GM18520 (cell line): Measurements from ENCODE around the gene SEC24A.
"Not testable (repeated sequence)": the region's sequence is repeated elsewhere in the genome, so short reads cannot be mapped to it uniquely, and the experiment has no call there.

Experiments used
- ATAC-seq: cut with Tn5 transposase; IDR thresholded peaks from one replicate; pipeline ENCODE4 v1.9.1; 2021; ENCODE audit not compliant: unreplicated experiment

Gene SEC24A

DNA sequence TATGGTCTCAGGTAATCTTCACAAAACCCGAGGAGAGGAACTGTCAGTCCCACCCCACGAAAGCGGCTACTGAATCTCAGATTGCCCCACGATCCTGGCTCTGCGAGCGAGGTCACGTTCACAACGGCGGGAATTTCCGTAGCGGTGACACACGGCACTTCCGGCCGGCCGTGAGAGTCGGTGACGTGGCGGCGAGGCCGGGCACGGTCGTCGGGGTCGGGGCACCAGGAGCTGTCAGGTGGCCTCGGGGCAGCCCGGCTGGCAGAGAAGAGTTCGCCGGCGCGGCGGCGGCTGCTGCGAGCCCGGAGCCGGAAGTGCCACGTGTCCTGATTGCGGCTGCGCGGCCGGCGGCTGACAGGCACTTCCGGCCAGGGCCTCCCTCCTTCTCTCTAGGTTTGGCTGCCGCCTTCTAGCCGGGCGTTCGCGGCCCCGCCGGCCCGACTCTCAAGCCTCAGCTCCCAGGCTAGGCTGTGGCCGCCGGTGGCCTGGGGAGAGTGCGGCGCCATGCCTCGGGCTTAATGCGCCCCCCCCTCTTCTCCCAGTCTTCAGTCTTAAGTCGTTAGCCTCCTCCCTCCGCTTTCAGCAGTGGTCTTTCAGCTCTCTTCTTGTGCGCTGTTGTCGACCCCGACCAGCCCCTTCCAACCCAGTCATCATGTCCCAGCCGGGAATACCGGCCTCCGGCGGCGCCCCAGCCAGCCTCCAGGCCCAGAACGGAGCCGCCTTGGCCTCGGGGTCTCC lies at the start of gene SEC24A:
Gene SEC24A, plus strand, starts transcription at position 361 of the 738 bp plus-strand sequence. Its CDS starts 292 bp downstream, at position 653.
- peak; percentile 85 for ATAC-seq

GRCh38 chr5:134599820-134600219 lies 48.8 kb upstream of the SEC24A start:
- not testable (repeated sequence) for ATAC-seq

- no peak for ATAC-seq
Measured at GRCh38 chr5:134600600-134600999, 48.0 kb upstream of the SEC24A start.

DNA sequence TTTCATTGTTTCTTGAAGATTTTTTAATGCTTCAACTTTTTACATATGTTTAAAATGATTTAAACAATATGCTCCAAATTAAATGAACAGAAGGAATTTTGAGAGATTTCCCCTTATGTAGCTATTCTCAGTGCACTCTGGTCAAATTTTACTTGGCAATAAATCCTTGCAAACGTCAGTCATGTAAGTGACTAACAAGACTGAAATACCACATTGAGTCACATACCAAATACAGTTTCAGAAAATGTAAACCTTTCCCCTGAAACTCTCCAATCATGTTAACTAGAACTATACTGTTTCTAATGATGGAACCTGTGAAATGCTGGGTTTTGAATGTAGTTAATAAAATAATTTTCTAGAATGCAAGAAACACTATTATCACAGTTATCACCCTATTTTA lies 45.5 kb upstream of the SEC24A start:
- no peak for ATAC-seq

- no peak for ATAC-seq
Measured at GRCh38 chr5:134604908-134605307, 43.7 kb upstream of the SEC24A start.

DNA sequence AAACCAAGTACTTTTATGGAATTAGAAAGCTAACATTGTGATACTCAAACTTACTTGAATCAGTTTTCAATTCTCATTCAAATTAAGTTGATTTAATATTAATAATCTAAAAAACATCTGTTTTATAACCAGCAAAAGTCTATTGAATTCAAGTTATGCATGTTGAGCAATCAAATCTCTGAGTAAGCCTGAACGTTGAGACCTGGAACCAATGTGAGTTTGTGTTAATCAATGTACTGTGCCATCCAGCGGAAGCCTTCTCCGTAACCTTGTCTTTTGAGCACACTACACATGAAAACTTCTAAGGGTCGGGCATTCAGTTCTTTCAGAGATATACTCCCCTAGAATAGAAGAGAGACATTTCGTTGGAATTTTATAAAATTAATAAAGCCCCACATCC lies 41.9 kb upstream of the SEC24A start:
- ATAC-seq, result no peak

DNA sequence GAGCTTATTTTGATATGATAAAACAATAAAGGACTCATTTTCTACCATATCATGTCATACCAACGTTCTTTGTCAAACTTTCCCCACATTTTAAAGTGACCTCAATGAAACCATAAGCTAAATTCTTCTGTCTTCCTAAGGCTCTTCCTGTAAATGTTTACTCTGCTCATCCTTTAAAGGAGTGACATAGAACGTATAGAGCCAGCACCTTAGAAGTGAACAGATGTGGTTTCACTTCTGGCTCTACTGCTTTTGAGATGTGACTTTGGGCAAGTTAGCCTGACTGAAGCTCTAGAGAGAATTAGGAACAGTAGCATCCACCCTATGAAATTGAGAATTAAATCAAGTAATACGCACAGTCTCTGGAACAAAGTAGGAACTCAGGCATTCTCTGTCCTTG lies 40.0 kb upstream of the SEC24A start:
- ATAC-seq, result no peak

DNA sequence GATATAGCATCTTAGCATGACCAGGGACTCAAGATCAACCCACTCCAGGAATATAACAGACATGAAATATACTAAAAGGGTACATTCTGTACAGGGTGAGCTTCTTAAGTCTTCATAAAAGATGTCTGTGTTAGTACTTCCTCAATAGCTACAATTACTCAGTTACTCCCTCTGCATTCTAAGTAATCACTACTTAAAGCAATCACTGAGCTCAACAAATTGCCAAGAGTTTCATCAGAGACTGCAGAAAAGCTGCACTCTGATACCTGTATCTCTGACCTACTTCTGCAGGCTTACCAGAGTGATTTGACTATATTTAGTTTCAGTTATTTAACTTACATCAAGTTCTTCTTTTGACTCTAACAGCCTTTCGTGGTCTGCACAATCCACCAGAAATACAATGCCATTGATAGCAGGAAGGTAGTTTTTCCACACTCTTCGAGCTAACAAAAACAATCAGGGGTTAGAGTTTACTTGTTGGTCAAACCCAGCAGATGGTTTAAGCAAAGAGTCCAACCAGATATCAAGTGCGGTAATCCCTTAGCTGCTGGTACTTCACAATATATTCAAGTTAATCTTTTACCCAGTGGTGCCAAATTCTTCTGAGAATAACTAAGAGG lies 39.2 kb upstream of the SEC24A start:
- no peak for ATAC-seq

- no peak for ATAC-seq
Measured at GRCh38 chr5:134610725-134611124, 37.9 kb upstream of the SEC24A start.

DNA sequence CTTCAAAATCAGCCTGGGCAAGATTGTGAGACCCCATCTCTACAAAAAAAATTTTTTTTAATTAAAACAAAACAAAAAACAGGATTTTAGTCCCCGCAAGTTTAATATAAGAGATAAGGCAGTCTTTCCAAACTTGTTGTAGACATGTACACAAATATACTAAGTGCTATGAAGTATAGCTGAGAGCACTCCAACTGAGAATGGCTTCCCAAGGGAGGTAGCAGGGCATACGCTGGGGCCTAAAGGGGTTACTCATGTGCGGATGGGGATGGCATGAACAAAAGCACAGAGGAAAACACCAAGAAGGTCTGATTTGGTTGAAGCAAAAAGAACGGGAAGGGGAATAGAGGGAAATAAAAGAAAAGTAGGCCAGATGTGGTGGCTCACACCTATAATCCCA lies 37.1 kb upstream of the SEC24A start:
- no peak for ATAC-seq

GRCh38 chr5:134614450-134615085 lies 34.0 kb upstream of the SEC24A start:
- no peak for ATAC-seq

- ATAC-seq, result no peak
Measured at GRCh38 chr5:134620634-134621033, 28.0 kb upstream of the SEC24A start.

DNA sequence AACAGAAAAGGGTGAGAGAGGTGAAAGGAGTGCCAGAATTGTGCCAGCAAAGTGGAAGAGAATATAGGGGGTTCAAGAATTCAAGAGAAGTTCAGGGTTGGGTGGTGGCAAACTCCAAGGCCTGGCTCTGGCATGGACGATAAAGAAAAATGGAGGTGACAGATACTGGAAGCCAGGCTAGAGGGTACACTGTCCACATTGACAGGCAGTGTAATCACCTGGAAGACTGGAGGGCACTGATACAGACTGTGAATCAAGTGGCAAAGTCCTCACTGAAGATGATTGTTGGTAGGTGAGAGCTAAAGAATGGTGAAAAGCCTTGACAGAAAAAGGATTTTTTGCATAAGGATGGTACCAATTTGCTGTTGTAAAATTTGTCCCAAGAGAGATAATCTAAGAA lies 23.0 kb upstream of the SEC24A start:
- ATAC-seq, result no peak

- no peak for ATAC-seq
Measured at GRCh38 chr5:134626369-134627014, 22.1 kb upstream of the SEC24A start.

GRCh38 chr5:134634227-134634626 lies 14.4 kb upstream of the SEC24A start:
- ATAC-seq, result no peak

DNA sequence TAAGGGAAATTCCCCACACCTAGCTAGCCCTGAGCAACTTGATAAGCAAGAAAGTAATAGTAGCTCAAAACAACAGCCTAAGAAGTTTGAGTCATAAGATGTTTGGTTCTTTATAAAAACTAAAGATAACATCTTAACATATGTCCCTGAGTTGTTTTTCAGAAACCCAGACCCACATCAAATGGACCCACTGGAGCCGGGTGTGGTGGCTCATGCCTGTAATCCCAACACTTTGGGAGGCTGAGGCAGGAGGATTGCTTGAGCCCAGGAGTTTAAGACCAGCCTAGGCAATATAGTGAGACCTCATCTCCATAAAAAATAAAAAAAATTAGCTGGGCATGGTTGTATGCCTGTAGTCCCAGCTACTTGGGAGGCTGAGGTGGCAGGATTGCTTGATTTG lies 13.2 kb upstream of the SEC24A start:
- not testable (repeated sequence) for ATAC-seq

GRCh38 chr5:134637116-134637721 lies 11.4 kb upstream of the SEC24A start:
- ATAC-seq, result no peak

DNA sequence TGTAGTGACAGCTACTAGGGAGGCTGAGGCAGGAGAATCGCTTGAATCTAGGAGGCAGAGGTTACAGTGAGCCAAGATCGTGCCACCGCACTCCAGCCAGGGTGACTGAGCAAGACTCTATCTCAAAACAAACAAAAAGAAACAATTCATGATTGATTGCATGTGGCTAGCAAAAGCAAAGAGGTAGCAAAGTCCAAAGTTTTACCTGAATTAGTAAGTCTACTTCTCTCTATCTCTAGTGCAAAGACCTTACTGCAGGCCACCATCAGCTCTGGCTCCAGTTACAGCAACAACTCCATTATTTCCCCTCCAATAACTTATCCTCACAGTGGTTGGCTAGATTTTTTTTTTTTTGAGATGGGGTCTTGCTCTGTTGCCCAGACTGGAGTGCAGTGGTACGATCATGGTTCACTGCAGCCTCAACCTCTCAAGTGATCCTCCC lies 9.8 kb upstream of the SEC24A start:
- no peak for ATAC-seq

- no peak for ATAC-seq
Measured at GRCh38 chr5:134642931-134643530, 5.6 kb upstream of the SEC24A start.

DNA sequence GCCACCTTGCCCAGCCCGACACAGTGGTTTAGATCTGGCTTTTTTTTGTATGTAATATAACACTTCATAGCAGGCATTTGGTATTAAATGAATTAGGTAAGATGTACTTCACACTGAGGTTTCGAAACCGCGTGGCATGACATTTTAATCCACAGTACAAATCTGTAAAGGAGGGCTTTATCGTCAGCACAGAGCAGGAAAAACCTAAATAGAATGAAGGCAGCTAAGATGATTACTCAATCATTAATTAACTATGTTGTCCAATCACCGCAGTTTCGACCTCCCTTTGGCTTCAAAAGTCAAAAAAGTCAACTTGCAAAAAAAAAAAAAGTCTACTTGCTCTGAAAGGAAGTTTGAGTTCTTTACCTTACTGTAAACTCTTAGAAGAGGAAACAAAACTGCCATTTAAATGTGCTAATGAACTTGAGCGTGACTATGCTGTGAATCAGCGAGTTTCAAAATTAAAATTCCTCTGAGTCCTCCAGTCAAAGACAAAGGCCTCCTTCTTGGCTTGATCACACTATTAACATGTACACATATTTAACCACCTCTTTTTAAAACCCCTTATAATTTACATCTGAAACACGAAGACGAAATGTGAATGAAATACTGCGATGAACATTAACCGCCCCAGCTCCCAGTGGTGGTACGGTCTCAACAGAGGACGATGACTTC lies 698 bp upstream of the SEC24A start:
- peak; percentile 28 for ATAC-seq
